ENCODE measurements around the gene LRRN4.
"Not testable (repeated sequence)": the region's sequence is repeated elsewhere in the genome, so short reads cannot be mapped to it uniquely, and the experiment has no call there.

The LRRN4 gene

DNA sequence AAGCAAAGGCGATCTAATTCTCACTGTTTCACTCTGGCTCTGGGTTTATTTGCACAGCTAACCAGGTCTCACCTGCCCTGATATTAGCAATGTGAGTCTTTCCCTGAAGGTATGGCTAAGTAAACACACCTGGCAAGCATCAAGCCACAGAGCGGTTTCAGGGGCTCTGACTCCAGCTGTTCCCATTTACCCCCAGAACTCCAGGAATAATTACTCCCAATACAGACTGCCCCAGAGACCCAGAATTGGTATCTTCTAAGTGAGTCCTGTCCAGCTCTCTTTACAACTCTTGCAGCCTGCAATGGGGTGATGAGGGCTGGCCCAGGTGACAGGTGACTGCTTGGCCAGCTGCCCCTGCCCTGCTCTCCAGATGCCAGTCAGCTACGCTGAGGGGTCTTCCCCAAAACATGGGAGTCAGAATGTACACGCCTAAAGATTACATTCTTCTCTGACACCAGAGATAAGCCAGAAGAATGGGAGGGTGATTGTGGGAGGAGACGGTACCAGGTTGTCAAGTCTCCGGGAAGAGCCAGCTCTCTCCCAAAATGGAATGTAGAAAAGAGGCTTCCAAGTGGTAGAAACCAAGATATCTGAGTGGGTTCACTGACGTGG, 4.9 kb upstream of the LRRN4 start:
- peak; percentile 96 for DNase-seq

GRCh38 chr20:6057691-6058090, 3.8 kb upstream of the LRRN4 start:
- DNase-seq = no peak

DNA sequence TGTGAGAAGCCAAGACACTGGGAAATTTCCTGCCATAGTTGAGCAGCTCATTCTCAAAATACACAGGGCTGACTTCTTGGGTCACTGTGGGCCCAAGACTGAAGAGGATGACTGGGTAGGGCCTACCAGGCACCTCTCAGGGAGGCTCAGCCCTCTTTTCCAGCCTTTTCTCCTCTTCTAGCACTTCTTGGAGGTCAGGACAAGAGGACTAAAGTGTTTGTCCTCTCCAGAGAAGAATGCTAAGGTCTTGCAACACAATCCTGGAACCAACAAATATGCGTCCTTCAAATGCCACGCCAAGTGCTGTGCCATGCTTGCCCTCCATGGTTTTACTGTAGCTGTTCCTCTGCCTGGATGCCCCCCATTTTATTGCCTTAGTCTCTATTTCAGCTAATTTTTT, 3.3 kb upstream of the LRRN4 start:
- DNase-seq = no peak

- DNase-seq = no peak
These were observed 2.2 kb upstream of the LRRN4 start for GRCh38 chr20:6055981-6056569.

GRCh38 chr20:6055161-6055783, 1.4 kb upstream of the LRRN4 start:
- no peak for DNase-seq

DNA sequence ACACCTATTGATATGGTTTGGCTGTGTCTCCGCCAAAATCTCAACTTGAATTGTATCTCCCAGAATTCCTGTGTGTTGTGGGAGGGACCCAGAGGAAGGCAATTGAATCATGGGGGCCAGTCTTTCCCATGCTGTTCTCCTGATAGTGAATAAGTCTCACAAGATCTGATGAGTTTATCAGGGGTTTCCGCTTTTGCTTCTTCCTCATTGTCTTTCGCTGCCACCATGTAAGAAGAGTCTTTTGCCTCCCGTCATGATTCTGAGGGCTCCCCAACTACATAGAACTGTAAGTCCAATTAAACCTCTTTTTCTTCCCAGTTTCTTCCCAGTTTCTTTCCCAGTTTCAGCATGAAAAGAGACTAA, 810 bp upstream of the LRRN4 start:
- not testable (repeated sequence) for DNase-seq

- DNase-seq = no peak
These were observed 640 bp downstream of the LRRN4 start for GRCh38 chr20:6053064-6053775.

GRCh38 chr20:6051505-6051904, 2.4 kb downstream of the LRRN4 start:
- no peak for DNase-seq

- DNase-seq = no peak
These were observed 5.5 kb downstream of the LRRN4 start for GRCh38 chr20:6048391-6048790.

- no peak for DNase-seq
These were observed 7.4 kb downstream of the LRRN4 start for GRCh38 chr20:6046432-6046831.

- no peak for DNase-seq
These were observed 8.3 kb downstream of the LRRN4 start for GRCh38 chr20:6045566-6045965.

DNA sequence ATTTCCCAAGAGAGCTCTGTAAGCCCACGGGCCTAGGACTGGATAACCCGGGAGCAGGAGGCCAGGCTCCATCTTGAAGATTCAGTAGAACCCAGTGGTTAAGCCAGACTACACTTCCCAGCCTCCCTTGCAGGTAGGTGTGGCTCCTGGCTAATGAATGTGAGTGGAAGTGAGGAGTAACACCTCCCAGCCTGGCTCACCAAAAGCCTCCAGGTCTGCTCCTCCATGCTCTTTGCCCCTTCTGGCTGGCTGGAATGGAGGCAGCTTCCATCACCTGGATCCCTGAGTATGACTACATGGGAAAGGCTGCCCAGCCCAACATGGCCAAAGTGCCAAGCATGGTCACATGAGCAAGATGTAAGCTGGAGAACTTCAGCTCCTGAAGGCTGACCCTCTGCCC, 9.7 kb downstream of the LRRN4 start:
- peak; percentile 19 for DNase-seq

GRCh38 chr20:6041808-6042265, 12.0 kb downstream of the LRRN4 start:
- DNase-seq = no peak

DNA sequence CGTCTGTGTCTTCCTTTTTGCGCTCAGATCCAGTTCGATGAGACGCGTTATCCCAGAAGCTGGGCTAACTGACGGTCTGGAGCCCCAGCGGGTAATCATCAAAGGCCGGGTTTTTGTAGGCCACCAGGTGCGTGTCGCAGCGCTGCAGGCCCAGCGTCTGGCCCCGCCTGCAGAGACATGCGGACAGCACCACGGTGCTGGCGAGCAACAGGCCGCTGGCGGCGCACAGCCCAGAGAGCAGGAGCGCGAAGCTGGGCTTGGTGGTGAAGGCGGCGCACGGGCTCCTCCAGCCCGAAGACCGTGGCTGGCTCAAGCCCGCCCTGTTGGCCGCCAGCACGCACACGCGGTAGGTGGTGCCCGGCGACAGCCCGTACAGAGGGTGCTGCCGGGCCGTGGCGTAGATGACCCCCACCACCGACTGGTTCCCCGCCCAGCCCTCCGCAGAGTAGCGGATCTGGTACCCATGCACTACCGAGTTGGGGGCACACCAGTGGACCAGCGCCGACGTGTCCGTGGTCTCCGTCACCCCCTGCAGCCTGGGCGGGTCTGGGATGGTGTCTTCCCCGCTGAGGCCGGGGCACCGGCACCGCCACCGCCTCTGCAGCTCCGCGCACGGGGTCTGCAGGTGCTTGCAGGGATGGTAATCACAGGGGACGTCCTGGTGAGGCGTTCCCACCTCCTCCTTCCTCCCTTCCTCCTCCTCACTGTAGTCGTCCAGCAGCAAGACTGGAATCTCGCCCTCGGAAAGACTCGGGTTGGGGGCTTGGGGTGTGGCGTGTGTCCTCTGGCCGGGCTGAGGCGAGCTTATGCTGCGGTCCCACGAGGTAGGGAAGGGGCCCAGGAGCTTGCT, 12.7 kb downstream of the LRRN4 start:
- DNase-seq = no peak

GRCh38 chr20:6040540-6040939, 13.3 kb downstream of the LRRN4 start:
- DNase-seq = no peak

GRCh38 chr20:6039766-6040165, 14.1 kb downstream of the LRRN4 start:
- no peak for DNase-seq

- DNase-seq = no peak
These were observed 15.6 kb downstream of the LRRN4 start for GRCh38 chr20:6038256-6038655.

DNA sequence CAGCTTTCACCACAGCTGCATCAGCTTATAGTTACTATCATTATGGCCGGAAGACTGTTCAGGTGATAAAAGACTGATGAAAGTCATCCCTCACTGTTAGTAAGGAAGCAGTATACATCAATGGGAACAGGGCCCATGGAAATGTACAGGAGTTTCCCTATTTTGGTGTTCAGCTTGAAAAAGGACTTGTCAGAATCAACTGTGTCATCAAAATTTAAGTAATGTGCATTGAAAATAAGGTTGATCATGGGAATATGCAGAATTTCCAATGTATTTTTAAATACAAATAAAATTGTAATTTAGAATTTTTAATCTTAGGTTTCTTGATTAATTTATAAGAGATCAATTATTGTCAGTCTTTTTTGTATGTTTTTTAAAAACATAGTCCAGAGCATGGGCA, 16.8 kb downstream of the LRRN4 start:
- no peak for DNase-seq

DNA sequence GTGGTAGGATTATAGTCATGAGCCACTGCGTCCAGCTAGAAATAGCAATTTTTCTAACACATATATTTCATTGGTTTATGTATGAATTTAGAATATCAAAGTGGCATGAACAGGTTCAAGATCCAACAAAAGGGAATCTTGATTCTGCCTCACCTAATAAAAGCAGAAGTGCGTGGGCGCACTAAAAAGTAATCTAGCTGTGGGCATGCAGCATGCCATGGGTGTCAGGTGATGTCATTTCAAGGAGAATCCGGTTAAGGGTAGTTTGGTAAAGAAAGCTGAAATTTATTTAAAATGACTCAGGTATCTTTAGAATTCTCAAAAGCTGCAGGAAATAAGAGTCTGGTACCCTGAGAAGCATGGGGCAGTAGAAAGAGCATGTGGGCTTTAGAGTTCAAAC, 17.6 kb downstream of the LRRN4 start:
- no peak for DNase-seq

GRCh38 chr20:6034134-6034969, 19.5 kb downstream of the LRRN4 start:
- no peak for DNase-seq

DNA sequence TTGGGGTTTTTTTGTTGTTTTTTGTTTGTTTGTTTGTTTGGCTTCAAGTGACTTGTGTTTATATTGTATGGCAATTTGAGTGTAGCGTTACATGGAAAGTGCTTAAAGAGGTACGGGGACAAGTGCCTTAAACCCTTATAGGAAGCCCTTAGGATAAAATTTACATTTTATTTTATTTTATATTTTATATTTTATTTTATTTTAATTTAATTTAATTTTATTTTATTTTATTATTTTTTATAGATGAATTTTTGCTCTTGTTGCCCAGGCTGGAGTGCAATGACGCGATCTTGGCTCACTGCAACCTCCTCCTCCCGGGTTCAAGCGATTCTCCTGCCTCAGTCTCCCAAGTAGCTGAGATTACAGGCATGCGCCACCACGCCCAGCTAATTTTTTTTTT, 21.0 kb downstream of the LRRN4 start:
- DNase-seq = not testable (repeated sequence)

DNA sequence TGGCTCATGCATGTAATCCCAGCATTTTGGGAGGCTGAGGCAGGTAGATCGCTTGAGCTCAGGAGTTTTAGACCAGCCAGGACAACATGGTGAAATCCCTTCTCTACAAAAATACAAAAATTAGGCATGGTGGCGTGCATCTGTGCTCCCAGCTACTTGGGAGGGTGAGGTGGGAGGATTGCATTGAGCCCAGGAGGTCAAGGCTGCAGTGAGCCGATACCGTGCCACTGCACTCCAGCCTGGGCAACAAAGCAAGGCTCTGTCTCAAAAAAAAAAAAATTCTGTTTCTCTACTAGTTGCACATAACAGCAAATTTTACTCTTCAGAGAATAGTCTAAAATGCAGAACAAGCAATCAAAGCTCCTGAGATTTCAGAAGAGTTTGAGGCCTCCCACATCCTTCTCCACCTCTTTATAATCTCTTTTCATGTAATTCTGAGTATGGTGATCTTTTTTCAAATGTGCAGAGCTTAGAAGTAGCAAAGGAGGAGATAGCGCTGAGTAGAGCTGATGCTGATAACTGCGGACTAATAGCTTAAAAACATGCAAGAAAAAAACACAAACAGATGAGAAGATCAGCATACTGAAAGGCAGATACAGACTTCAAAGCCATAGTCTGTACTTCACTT, 23.3 kb downstream of the LRRN4 start:
- no peak for DNase-seq

Measured in NCI-H510A treated with DMSO at 0.1 percent for 48 hours (cell line).